ENCODE results near the gene CSF1R.

CSF1R gene

DNA sequence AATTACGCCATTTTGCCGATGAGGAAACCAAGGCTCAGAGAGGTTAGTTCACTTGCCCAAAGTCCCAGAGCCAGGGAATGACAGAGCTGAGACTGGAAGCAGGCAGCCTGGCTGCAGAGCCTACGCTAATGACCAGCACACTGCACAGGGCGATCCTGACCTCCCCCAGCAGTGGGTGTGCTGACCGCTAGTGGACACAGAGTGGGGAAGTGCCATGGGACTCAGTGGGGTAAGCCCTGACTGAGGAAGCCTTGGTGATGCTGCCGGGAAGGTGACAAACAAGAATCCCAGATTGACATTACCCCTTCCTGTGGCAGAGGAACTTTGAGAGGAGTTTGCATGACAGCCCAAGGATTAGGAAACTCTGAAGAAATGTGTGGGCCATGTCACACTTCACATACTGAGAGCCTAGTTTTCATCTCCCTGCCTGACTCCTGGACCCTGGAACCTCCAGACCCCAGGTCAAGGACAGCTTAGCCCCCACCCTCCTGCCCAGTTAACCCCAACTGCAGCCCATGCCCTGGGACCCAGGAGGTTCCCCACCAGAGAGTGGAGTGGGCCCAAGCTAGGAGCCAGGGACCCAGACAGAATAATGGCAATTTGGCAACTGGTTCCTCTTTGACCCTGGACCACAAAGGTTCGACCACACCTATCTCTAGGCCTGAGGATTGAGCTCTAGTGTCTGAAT, 19.7 kb upstream of the CSF1R start (continued):
- TF ChIP-seq, protein P1, sequence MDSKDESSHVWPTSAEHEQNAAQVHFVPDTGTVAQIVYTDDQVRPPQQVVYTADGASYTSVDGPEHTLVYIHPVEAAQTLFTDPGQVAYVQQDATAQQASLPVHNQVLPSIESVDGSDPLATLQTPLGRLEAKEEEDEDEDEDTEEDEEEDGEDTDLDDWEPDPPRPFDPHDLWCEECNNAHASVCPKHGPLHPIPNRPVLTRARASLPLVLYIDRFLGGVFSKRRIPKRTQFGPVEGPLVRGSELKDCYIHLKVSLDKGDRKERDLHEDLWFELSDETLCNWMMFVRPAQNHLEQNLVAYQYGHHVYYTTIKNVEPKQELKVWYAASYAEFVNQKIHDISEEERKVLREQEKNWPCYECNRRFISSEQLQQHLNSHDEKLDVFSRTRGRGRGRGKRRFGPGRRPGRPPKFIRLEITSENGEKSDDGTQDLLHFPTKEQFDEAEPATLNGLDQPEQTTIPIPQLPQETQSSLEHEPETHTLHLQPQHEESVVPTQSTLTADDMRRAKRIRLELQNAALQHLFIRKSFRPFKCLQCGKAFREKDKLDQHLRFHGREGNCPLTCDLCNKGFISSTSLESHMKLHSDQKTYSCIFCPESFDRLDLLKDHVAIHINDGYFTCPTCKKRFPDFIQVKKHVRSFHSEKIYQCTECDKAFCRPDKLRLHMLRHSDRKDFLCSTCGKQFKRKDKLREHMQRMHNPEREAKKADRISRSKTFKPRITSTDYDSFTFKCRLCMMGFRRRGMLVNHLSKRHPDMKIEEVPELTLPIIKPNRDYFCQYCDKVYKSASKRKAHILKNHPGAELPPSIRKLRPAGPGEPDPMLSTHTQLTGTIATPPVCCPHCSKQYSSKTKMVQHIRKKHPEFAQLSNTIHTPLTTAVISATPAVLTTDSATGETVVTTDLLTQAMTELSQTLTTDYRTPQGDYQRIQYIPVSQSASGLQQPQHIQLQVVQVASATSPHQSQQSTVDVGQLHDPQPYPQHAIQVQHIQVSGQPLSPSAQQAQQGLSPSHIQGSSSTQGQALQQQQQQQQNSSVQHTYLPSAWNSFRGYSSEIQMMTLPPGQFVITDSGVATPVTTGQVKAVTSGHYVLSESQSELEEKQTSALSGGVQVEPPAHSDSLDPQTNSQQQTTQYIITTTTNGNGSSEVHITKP (tag by site-specific recombination; IDR thresholded peaks at IDR 0.05), result no peak
- TF ChIP-seq GLIS1 (tag by site-specific recombination; IDR thresholded peaks at IDR 0.05) (no peak), ZNF501 (tag by site-specific recombination; IDR thresholded peaks at IDR 0.05) (no peak), ZNF747 (tag by site-specific recombination; IDR thresholded peaks at IDR 0.05) (no peak), ZNF23 (tag by site-specific recombination; IDR thresholded peaks at IDR 0.05; ENCODE audit: borderline replicate concordance) (no peak), ZNF768 (tag by site-specific recombination; IDR thresholded peaks at IDR 0.05) (no peak), ZNF416 (tag by site-specific recombination; IDR thresholded peaks at IDR 0.05) (no peak)
- TF ChIP-seq, protein P2, sequence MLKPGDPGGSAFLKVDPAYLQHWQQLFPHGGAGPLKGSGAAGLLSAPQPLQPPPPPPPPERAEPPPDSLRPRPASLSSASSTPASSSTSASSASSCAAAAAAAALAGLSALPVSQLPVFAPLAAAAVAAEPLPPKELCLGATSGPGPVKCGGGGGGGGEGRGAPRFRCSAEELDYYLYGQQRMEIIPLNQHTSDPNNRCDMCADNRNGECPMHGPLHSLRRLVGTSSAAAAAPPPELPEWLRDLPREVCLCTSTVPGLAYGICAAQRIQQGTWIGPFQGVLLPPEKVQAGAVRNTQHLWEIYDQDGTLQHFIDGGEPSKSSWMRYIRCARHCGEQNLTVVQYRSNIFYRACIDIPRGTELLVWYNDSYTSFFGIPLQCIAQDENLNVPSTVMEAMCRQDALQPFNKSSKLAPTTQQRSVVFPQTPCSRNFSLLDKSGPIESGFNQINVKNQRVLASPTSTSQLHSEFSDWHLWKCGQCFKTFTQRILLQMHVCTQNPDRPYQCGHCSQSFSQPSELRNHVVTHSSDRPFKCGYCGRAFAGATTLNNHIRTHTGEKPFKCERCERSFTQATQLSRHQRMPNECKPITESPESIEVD (tag by site-specific recombination; IDR thresholded peaks at IDR 0.05), result no peak
- TF ChIP-seq, protein P3, sequence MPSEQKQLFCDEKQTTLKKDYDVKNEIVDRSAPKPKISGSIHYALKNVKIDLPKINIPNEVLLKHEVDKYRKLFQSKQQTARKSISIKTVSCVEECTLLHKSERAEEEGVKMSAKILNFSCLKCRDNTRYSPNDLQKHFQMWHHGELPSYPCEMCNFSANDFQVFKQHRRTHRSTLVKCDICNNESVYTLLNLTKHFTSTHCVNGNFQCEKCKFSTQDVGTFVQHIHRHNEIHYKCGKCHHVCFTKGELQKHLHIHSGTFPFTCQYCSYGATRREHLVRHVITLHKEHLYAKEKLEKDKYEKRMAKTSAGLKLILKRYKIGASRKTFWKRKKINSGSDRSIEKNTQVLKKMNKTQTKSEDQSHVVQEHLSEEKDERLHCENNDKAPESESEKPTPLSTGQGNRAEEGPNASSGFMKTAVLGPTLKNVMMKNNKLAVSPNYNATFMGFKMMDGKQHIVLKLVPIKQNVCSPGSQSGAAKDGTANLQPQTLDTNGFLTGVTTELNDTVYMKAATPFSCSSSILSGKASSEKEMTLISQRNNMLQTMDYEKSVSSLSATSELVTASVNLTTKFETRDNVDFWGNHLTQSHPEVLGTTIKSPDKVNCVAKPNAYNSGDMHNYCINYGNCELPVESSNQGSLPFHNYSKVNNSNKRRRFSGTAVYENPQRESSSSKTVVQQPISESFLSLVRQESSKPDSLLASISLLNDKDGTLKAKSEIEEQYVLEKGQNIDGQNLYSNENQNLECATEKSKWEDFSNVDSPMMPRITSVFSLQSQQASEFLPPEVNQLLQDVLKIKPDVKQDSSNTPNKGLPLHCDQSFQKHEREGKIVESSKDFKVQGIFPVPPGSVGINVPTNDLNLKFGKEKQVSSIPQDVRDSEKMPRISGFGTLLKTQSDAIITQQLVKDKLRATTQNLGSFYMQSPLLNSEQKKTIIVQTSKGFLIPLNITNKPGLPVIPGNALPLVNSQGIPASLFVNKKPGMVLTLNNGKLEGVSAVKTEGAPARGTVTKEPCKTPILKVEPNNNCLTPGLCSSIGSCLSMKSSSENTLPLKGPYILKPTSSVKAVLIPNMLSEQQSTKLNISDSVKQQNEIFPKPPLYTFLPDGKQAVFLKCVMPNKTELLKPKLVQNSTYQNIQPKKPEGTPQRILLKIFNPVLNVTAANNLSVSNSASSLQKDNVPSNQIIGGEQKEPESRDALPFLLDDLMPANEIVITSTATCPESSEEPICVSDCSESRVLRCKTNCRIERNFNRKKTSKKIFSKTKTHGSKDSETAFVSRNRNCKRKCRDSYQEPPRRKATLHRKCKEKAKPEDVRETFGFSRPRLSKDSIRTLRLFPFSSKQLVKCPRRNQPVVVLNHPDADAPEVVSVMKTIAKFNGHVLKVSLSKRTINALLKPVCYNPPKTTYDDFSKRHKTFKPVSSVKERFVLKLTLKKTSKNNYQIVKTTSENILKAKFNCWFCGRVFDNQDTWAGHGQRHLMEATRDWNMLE (tag by site-specific recombination; conservative IDR thresholded peaks at IDR 0.05; ENCODE audit: low read depth), result no peak
- TF ChIP-seq, protein P4, sequence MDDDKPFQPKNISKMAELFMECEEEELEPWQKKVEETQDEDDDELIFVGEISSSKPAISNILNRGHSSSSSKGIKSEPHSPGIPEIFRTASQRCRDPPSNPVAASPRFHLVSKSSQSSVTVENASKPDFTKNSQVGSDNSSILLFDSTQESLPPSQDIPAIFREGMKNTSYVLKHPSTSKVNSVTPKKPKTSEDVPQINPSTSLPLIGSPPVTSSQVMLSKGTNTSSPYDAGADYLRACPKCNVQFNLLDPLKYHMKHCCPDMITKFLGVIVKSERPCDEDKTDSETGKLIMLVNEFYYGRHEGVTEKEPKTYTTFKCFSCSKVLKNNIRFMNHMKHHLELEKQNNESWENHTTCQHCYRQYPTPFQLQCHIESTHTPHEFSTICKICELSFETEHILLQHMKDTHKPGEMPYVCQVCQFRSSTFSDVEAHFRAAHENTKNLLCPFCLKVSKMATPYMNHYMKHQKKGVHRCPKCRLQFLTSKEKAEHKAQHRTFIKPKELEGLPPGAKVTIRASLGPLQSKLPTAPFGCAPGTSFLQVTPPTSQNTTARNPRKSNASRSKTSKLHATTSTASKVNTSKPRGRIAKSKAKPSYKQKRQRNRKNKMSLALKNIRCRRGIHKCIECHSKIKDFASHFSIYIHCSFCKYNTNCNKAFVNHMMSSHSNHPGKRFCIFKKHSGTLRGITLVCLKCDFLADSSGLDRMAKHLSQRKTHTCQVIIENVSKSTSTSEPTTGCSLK (tag by site-specific recombination; IDR thresholded peaks at IDR 0.05), result no peak

DNA sequence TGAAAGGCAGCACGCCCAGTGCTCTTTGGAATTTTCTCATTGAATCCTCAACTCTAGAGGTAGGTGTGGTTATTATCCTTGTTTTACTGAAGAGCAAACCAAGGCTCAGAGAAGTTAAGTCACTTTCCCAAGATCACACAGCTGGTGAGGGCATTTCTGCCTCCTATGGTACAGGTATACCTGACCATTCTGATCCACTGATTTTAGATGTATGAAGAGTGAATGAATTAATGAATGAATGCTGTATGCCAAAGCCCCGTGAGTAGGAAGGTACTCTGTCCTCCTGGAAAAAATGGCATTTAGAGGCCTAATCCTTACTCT, 18.2 kb upstream of the CSF1R start:
- Histone ChIP-seq H3K4me1 (ENCODE audit: control insufficient read depth, insufficient read depth, low read length) (no peaks in the 10 kb centered on the region), H3K4me3 (ENCODE audit: low read depth, low read length) (no peak overlapping the region), H3K27ac (ENCODE audit: extremely low read depth, low read depth, low read length) (no peak overlapping the region), H3K9me3 (ENCODE audit: control insufficient read depth, insufficient read depth, low read depth, low read length) (no peaks in the 10 kb centered on the region), H3K36me3 (ENCODE audit: control insufficient read depth in 2 of 2, insufficient read depth in 1 of 2, low read length in 2 of 2) (no peaks in the 10 kb centered on the region)
- POLR2A ChIA-PET, result no interaction called here
- CTCF ChIA-PET, result no interaction called here
- TF ChIP-seq ZSCAN23 (tag by site-specific recombination; IDR thresholded peaks at IDR 0.05), result no peak
- TF ChIP-seq, protein P5, sequence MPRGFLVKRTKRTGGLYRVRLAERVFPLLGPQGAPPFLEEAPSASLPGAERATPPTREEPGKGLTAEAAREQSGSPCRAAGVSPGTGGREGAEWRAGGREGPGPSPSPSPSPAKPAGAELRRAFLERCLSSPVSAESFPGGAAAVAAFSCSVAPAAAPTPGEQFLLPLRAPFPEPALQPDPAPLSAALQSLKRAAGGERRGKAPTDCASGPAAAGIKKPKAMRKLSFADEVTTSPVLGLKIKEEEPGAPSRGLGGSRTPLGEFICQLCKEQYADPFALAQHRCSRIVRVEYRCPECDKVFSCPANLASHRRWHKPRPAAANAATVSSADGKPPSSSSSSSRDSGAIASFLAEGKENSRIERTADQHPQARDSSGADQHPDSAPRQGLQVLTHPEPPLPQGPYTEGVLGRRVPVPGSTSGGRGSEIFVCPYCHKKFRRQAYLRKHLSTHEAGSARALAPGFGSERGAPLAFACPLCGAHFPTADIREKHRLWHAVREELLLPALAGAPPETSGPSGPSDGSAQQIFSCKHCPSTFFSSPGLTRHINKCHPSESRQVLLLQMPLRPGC (tag by site-specific recombination; IDR thresholded peaks at IDR 0.05), result no peak
- peak; percentile 66; the same call in 1 of the 2 replicates for TF ChIP-seq ZNF768 (tag by site-specific recombination; IDR thresholded peaks at IDR 0.05)

Measured in HEK293 (cell line).